Measurements from ENCODE around the gene C6orf132. TPM values are rescaled to one million over a fixed set of nuclear protein-coding genes. Genes with fewer than 3 reads are reported as not detected.

Gene C6orf132
- total RNA-seq, 2 donors from 2014 or later, result 49.7 to 66.2 TPM

DNA sequence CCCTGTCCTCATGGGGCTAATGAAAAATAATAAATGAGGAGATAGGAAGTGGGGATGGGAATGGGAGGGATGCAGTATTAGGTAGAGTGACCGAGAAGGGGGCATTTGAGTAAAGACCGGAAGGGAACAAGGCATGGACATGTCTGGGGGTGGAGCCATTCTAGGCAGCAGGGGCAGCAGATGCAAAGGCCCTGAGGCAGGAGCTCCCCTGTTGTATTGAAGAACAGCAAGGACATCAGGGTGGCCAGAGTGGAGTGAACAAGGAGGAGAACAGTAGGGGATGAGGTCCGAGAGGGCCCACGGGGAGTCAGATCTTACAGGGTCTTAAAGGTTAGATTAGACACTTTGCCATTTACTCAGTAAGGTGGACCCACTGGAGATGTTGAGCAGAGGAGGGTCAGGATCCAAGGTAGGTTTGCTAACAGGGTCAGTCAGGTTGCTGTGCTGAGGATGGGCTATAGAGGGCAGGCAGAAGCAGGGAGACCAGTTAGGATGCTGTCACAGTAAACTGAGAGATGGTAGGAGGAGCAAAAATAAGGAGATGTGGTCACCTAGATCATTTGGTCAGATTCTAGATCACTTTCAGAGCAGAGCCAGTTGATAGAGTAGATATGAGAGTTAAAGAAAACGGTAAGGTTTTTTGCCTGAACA lies 73.4 kb downstream of the C6orf132 start:
- intact Hi-C loops (cut with DNase I, micrococcal nuclease), result no loop called here
- no peak for DNase-seq
- ATAC-seq, result no peak

DNA sequence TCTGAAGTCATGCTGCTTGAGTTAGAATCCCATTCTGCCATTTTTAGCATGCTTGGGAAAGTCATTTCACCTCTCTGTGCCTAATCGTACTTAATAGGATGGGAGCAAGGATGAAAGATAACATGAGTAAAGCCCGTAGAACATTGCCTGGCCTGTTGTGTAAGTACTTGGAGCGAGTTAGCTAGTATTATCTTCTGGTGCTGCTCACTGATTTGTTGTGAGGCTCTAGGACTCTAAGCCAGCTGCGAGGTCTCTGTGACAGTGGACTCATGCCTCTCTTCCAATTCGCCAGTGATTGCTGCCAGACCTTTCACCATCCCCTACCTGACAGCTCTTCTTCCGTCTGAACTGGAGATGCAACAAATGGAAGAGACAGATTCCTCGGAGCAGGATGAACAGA lies 74.2 kb downstream of the C6orf132 start:
- ATAC-seq, result no peak
- intact Hi-C loops (cut with DNase I, micrococcal nuclease), result no loop called here
- no peak for DNase-seq

GRCh38 chr6:42066156-42066675 lies 76.2 kb downstream of the C6orf132 start:
- DNase-seq (no peak), ATAC-seq (no peak)
- intact Hi-C loops (cut with DNase I, micrococcal nuclease), result no loop called here

GRCh38 chr6:42059743-42060142 lies 82.7 kb downstream of the C6orf132 start:
- no peak for ATAC-seq
- intact Hi-C loops (cut with DNase I, micrococcal nuclease), result no loop called here
- no peak for DNase-seq

DNA sequence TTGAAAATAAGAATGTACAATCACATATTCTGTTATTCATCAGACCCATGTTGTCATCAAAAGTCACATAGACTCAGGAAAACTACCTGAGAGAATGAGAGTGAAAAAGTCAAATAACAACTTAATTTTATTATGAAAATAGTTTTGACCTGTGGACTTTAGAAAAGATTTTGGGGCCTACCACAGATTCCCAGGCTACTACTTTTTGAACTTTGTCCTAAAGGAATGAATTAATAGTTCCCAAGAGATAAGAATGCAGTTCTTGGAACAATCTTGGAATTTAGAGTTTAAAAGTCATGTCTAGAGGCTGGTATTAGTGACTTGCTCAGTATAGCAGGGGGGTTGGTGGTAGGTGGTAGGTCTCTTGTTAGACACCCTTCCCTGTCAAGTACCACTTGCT lies 88.8 kb downstream of the C6orf132 start:
- DNase-seq (no peak), ATAC-seq (no peak)
- intact Hi-C loops (cut with DNase I, micrococcal nuclease), result no loop called here

DNA sequence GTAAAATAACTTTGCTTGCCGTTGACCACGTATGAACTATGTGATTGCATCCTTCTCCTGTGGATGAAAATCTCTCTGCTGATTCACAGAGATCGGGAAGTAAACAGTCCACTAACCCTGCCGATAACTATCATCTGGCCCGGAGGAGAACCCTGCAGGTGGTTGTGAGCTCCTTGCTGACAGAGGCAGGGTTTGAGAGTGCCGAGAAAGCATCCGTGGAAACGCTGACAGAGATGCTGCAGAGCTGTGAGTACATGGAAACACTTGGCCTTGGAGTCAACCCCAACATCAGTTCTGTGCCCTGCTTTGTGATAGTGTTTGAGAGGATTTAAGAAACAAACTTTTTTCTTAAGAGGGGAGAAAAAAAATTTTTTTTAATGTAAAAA lies 91.2 kb downstream of the C6orf132 start:
- ATAC-seq (no peak), DNase-seq (no peak)

More for the DNA sequence above, 91.2 kb downstream of the C6orf132 start:
- intact Hi-C loops (cut with DNase I, micrococcal nuclease), result no loop called here

Other genes with a start within 250 kb of the C6orf132 start
- gene USP49, start 247.2 kb downstream of the C6orf132 start, total RNA-seq, result 1 to 10 TPM; 2.1 to 2.9 TPM
- 10 to 100 TPM; 18.5 to 18.8 TPM for gene MED20, start 221.5 kb downstream of the C6orf132 start, total RNA-seq
- gene BYSL, start 221.1 kb downstream of the C6orf132 start, total RNA-seq, result 10 to 100 TPM in 1 of 2 donors, 1 to 10 TPM in 1; 8.8 to 10.3 TPM
- 10 to 100 TPM; 64.0 to 68.4 TPM for gene CCND3, start 200.8 kb downstream of the C6orf132 start, total RNA-seq
- 10 to 100 TPM; 19.0 to 19.7 TPM for gene TAF8, start 92.1 kb downstream of the C6orf132 start, total RNA-seq
- gene GUCA1A, start 30.7 kb upstream of the C6orf132 start, total RNA-seq, result not detected
- 1 to 10 TPM in 1 of 2 donors, not detected in 1; 1.0 TPM for gene GUCA1B, start 52.3 kb upstream of the C6orf132 start, total RNA-seq
- gene MRPS10, start 75.2 kb upstream of the C6orf132 start, total RNA-seq, result 10 to 100 TPM; 24.9 to 30.6 TPM

All from left colon (tissue), 2 donors.